AG10803 (cell line): ENCODE results near the gene NUP88.
A peak's percentile ranks its signal among the peaks of the same experiment; 100 is the strongest.

Source experiments
- DNase-seq: peaks from one replicate; pipeline ENCODE4 v3.0.0; 2010; ENCODE audit warnings: low read depth
- H3K4me3 ChIP-seq: 2 replicates; pipeline ENCODE4 v1.5.1; 2011; ENCODE audit warnings: mild to moderate bottlenecking, low read length, control low read depth
- TF ChIP-seq, protein P1 (sequence below): conservative IDR thresholded peaks from 2 replicates; pipeline ENCODE4 v1.5.1; 2011; ENCODE audit warnings: mild to moderate bottlenecking, low read length, control low read depth, inconsistent platforms

Gene NUP88

DNA sequence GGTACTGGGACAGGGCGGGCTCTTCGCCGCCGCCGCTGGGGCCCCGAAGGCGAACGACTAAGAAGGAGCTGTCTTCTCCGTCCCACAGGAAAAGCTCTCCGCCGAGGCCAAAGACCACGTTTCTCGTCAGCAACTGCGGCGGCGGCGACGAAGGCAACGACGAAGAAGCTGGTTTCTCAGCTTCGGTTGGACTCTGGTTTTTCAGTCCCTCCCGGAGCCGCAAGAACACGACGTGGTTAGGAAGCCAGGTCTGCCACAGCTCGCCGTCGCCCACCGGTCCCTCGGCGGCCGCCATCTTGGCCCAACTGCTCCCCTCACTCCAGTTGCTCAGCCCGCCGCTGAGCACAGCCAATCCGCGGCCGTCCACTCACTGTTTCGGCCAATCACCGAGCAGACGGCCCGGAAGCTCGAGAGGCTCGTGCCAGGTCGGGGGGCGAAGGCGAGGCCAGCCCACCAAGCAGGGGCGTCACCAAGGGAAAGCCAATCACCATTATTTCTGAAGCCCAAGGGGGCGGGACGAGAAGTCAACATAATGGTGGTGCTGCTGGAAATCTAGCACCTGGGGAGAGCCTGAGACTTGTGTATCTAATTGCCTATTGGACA is at the start of gene NUP88:
Gene NUP88 (minus strand): TSS at position 307 of the 603 bp plus-strand sequence. CDS start 12 bp downstream, at position 295.
- H3K4me3 ChIP-seq, result peak within 1 kb of the TSS; percentile 94
- TF ChIP-seq, protein P1, sequence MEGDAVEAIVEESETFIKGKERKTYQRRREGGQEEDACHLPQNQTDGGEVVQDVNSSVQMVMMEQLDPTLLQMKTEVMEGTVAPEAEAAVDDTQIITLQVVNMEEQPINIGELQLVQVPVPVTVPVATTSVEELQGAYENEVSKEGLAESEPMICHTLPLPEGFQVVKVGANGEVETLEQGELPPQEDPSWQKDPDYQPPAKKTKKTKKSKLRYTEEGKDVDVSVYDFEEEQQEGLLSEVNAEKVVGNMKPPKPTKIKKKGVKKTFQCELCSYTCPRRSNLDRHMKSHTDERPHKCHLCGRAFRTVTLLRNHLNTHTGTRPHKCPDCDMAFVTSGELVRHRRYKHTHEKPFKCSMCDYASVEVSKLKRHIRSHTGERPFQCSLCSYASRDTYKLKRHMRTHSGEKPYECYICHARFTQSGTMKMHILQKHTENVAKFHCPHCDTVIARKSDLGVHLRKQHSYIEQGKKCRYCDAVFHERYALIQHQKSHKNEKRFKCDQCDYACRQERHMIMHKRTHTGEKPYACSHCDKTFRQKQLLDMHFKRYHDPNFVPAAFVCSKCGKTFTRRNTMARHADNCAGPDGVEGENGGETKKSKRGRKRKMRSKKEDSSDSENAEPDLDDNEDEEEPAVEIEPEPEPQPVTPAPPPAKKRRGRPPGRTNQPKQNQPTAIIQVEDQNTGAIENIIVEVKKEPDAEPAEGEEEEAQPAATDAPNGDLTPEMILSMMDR, result no peak
- peak; percentile 96 for DNase-seq

DNA sequence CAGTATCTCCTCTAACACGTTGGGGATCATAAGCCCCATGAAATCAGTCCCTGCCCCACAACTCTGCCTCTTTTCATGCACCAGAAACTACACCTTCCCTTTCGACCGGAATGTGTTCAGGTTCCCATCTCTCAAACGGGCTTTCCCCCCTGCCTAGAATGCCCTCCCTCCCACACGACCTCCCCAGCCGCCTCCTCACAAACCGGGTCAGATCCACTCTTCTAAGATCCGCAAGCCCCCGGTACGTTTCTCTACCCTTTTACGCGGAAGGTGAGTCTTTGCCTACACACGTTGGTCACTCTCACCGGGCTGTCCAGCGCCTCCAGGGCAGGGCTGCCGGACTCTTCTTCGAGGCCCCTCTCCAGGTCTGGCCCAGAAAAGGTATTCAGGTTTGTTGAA is 48.6 kb upstream of the NUP88 start:
- no peak for DNase-seq
- TF ChIP-seq, protein P1, result no peak
- H3K4me3 ChIP-seq, result peak overlapping the region; percentile 82

DNA sequence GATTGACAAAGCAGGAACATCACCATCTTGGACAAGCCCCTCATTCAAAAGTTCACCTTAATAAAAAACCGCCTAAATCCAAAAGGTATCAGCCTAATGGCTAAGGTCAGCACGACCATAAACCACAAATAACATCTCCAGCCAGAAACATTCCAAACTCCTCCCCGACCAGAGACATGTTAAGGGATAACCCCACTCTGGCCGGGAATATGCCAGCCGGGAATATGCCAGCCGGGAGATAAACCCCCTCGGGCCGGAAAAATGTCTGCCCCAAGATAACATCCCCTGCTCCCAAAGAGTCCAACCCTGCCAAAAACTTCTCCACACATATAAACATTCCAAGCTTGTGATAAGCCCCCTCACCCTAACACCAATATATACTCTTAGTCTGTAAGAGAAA is 48.0 kb upstream of the NUP88 start:
- H3K4me3 ChIP-seq, result peak overlapping the region; percentile 82
- DNase-seq, result no peak
- TF ChIP-seq, protein P1, result no peak

DNA sequence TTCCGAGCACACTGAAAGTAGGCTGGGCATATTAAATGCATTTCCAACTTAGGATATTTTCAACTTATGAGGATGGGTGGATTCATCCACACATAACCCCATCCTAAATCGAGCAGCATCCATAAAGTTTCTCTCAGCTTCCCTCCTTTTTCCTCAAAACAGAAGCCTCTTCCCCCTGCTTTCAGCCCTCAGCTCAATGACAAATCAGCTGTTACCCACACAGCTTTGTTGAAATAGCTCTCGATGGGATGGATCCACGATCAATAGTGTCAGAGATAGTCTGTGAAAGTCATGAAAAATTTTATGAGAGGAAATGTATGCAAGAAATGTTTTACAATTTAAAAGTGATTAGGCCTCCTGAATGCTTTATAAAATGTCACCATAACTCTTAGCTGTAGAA is 46.8 kb upstream of the NUP88 start:
- TF ChIP-seq, protein P1, result no peak
- no peak overlapping the region for H3K4me3 ChIP-seq
- DNase-seq, result no peak

DNA sequence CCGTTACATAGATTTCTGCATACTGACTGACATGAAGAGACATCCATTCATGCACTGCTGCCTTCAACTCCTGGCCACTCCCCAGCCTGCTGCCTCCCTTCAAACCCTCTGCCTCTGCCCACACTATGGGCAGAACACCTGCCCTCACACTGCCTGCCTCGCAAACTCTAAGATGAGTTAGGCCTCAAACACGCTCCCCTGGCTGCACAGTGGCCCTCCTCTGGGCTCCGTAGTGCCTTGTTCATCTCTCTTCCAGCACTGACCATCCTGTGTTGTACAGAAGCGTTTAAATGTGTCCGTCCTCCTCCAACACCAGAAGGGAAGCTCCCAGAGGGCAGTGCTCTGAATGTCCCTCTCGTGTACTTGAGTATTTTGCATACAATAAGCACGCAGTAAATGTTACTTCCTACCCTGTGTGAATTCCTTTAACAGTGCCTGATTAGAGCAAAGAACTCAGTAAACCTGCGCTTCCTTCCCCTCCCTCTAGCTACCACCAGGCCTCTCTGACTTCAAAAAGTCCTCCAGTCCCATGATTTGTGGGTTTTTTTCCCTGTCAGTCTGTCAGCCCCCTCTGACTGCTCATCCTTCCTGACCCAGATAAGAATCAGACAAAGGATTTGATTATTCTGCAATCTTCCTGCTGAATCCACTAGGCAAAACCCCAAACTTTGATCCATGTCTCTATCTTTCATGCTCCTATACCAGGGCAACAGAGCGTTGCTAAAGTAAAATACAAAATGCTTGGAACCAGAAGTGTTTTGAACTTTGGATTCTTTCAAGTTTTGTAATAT is 45.5 kb upstream of the NUP88 start:
- TF ChIP-seq, protein P1, result no peak
- no peak overlapping the region for H3K4me3 ChIP-seq
- no peak for DNase-seq

DNA sequence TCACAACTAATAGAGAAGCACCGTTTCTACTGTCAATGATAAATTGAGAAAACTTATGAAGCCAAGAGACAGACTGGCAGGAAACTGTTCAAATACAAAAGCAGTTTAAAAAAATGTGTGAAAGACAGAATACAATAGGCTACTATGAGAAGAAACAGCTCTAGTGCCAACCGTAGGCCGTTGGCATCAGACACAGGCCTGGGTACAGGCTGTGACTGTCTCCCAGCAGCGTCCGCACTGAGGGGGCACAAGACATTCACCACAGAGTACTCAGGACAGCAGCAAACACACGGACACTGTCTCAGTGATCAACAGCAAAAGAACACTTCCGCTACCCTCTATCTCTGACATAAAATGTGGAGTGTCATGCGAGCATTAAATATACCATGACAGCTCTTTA is 27.3 kb upstream of the NUP88 start:
- TF ChIP-seq, protein P1, result no peak
- no peak for DNase-seq
- H3K4me3 ChIP-seq, result no peak overlapping the region

DNA sequence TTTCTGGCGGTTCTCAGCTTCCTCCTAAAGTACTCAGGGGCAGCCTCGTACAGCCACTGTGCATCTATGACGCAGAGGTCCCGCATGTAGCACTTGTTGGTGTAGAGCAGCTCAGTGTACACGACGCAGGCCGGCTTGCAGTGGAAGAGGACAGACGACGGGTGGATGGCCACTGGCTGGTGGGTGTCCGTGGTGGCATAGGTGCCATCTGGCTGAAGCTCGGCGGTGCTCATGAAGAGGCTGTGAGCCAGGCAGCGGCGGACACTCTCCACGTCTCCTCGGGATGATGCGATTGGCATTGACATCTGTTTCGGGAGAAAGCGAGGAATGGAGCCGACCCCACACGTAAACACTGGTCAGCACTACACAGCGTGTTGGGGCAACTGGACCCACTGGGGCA is 24.7 kb upstream of the NUP88 start:
- DNase-seq, result no peak
- H3K4me3 ChIP-seq, result no peak overlapping the region
- TF ChIP-seq, protein P1, result no peak
